CD4-positive, alpha-beta memory T cell (primary cell): Measurements from ENCODE around the gene HPGDS. TPM values are rescaled to one million over a fixed set of nuclear protein-coding genes. Genes with fewer than 3 reads are reported as not detected.

ENCODE experiments used
- CTCF ChIA-PET: fragments of 350-600 bp; sonication (Branson Sonifier 250); formaldehyde crosslinking; loops from one replicate; lab custom pipeline; 2021; ENCODE audit warnings: inconsistent platforms; ENCODE audit not compliant: partially characterized antibody; lab: Charles Lee
- POLR2A ChIA-PET: fragments of 350-600 bp; sonication (Branson Sonifier 250); formaldehyde crosslinking; loops from one replicate; lab custom pipeline; 2021; ENCODE audit not compliant: partially characterized antibody; lab: Charles Lee
- DNase-seq, 5 donors: peaks; one replicate each; pipeline versions ENCODE4 v3.0.0 to v3.0.0-alpha.2; 2020 to 2022; ENCODE audit warnings: mixed read lengths in 1 of 5
- H3K27ac ChIP-seq: one replicate; pipeline ENCODE4 v1.7.0; 2013; ENCODE audit warnings: low read depth, low read length
- H3K27me3 ChIP-seq: 2 replicates; pipeline ENCODE4 v1.7.0; 2013; ENCODE audit warnings: mild to moderate bottlenecking, low read length, moderate library complexity; ENCODE audit not compliant: insufficient read depth
- H3K36me3 ChIP-seq: 2 replicates; pipeline ENCODE4 v1.7.0; 2013; ENCODE audit warnings: mild to moderate bottlenecking, low read length, moderate library complexity; ENCODE audit not compliant: insufficient read depth
- H3K4me1 ChIP-seq: 2 replicates; pipeline ENCODE4 v1.7.0; 2013; ENCODE audit warnings: mild to moderate bottlenecking, low read length, moderate library complexity; ENCODE audit not compliant: insufficient read depth
- H3K4me3 ChIP-seq, 2 donors: one replicate each; pipeline ENCODE4 v1.7.0; 2013; ENCODE audit warnings: low read length in 2 of 2, mild to moderate bottlenecking in 1 of 2
- H3K9me3 ChIP-seq, 2 donors: one replicate each; pipeline ENCODE4 v1.7.0; 2013; ENCODE audit warnings: low read length in 2 of 2, control low read depth in 1 of 2; ENCODE audit not compliant: control insufficient read depth in 1 of 2
- H3K27ac Mint-ChIP-seq, 7 donors: one replicate each; pipeline ENCODE4 v1.8.0; 2020 to 2021; ENCODE audit warnings: mixed read lengths in 7 of 7, mild to moderate bottlenecking in 6 of 7, inconsistent platforms in 3 of 7, moderate library complexity in 3 of 7
- H3K27me3 Mint-ChIP-seq, 2 donors: one replicate each; pipeline ENCODE4 v1.8.0; 2020 to 2021; ENCODE audit warnings: mixed read lengths in 2 of 2
- H3K36me3 Mint-ChIP-seq, 2 donors: one replicate each; pipeline ENCODE4 v1.8.0; 2020 to 2021; ENCODE audit warnings: mixed read lengths in 2 of 2, inconsistent platforms in 1 of 2, mild to moderate bottlenecking in 1 of 2
- H3K4me1 Mint-ChIP-seq, 4 donors: one replicate each; pipeline ENCODE4 v1.8.0; 2020 to 2021; ENCODE audit warnings: mixed read lengths in 4 of 4, mild to moderate bottlenecking in 1 of 4
- H3K4me3 Mint-ChIP-seq, 8 donors: one replicate each; pipeline ENCODE4 v1.8.0; 2020 to 2021; ENCODE audit warnings: mixed read lengths in 8 of 8, mild to moderate bottlenecking in 7 of 8, moderate library complexity in 6 of 8, inconsistent platforms in 3 of 8
- H3K9me3 Mint-ChIP-seq, 8 donors: one replicate each; pipeline ENCODE4 v1.8.0; 2020 to 2021; ENCODE audit warnings: mixed read lengths in 8 of 8, mild to moderate bottlenecking in 5 of 8, inconsistent platforms in 3 of 8, moderate library complexity in 1 of 8
- intact Hi-C: fragments of 100-400 bp; cut with micrococcal nuclease; formaldehyde crosslinking; loops from one replicate; pipeline ENCODE4 v1.15.1; 2023
- polyA plus RNA-seq, 2 donors: library from polyadenylated mRNA; unstranded; fragments of 300-500 nt; fragmentation: Illumina TruSeq; gene quantifications; one replicate each; pipeline ENCODE4 v1.2.3, GENCODE V29; 2021
- total RNA-seq, 2 experiments: library from RNA; stranded (reverse); gene quantifications; one replicate each; pipeline ENCODE4 v1.2.3, GENCODE V29; 2021

The HPGDS gene
- total and polyA plus RNA-seq, 4 experiments from 2014 or later = 0.33 to 0.41 TPM; not detected in 2

DNA sequence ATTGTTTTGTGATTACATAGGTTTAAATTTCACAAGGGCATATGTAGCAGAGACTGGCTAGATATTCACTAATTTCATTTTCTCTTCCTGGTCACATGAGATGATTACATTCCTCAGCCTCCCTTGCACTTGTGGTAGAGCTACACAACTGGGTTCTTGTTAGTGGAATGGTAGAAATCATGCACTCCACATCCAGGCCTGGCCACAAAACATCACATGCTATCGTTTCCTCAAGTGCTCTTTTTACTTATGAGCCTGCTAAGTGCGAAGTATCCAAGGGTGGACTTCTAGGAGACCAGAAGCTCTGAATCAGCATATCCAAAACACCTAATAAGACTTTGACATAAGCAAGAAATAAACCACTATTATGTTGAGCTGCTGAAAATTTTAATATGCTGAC lies 26.4 kb upstream of the HPGDS start:
- Mint-ChIP-seq H3K36me3 (no peaks in the 10 kb centered on the region), H3K4me3 (no peak overlapping the region), H3K4me1 (no peaks in the 10 kb centered on the region), H3K27me3 (peaks cover 5 to 6% of the 10 kb centered on the region in 2 donors), H3K27ac (no peak overlapping the region), H3K9me3 (peaks cover 0 to 10% (median 3%) of the 10 kb centered on the region in 8 donors)
- H3K4me3 ChIP-seq = no peak overlapping the region
- no peaks in the 10 kb centered on the region for H3K27me3 ChIP-seq
- H3K9me3 ChIP-seq = no peaks in the 10 kb centered on the region
- CTCF ChIA-PET = no interaction called here
- intact Hi-C loops = no loop called here
- no peak for DNase-seq
- H3K27ac ChIP-seq = no peak overlapping the region
- H3K4me1 ChIP-seq = no peaks in the 10 kb centered on the region
- no peaks in the 10 kb centered on the region for H3K36me3 ChIP-seq
- POLR2A ChIA-PET = no interaction called here

DNA sequence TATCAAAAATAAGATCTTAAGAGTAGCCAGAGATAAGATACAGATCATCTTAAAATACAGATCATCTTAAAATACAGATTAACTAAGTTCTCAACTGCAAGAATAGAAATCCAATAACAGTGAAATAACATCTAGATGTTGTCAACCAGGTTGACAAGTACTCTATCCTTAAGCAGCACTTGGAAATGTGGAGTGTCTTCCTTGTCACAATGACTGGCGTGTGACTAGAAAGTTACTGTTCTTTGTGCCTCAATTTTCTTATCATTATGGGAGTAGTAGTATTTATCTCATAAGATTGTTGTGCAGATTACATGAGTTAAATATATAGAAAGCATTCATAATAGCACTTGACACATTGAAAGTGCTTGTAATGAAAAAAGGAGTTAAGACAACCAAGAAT lies 25.8 kb upstream of the HPGDS start:
- H3K4me1 Mint-ChIP-seq = no peaks in the 10 kb centered on the region
- no peaks in the 10 kb centered on the region for H3K36me3 Mint-ChIP-seq
- Histone ChIP-seq H3K4me3 (no peak overlapping the region), H3K36me3 (no peaks in the 10 kb centered on the region), H3K9me3 (no peaks in the 10 kb centered on the region), H3K4me1 (no peaks in the 10 kb centered on the region), H3K27ac (no peak overlapping the region), H3K27me3 (no peaks in the 10 kb centered on the region)
- ChIA-PET CTCF (no interaction called here), POLR2A (no interaction called here)
- H3K27ac Mint-ChIP-seq = no peak overlapping the region
- no peak overlapping the region for H3K4me3 Mint-ChIP-seq
- DNase-seq = no peak
- peaks cover 0 to 10% (median 3%) of the 10 kb centered on the region in 8 donors for H3K9me3 Mint-ChIP-seq
- peaks cover 4 to 5% of the 10 kb centered on the region in 2 donors for H3K27me3 Mint-ChIP-seq
- intact Hi-C loops = no loop called here

DNA sequence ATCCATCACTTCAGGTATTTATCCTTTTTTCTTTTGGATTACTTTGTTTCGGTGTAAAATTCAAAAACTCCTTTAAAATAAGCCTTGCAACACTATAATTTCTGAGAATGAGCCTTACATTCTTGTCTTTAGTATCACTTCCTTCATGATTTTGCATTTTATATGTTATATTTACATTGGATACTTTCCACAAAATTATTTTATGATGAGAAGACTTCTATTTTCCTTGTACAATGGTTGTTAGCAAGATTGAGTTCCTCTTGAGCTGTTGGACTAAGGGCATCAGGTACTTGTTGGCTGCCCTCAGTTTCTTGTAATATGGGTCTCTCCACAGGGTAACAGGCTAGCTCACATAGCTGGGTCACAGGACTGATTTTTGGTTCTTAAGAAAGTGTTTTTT lies 22.7 kb upstream of the HPGDS start:
- Histone ChIP-seq H3K4me3 (no peak overlapping the region), H3K9me3 (no peaks in the 10 kb centered on the region), H3K27ac (no peak overlapping the region), H3K27me3 (no peaks in the 10 kb centered on the region), H3K36me3 (no peaks in the 10 kb centered on the region), H3K4me1 (no peaks in the 10 kb centered on the region)
- no peak overlapping the region for H3K4me3 Mint-ChIP-seq
- peaks cover 6 to 7% of the 10 kb centered on the region in 2 donors for H3K27me3 Mint-ChIP-seq
- intact Hi-C loops = no loop called here
- H3K4me1 Mint-ChIP-seq = no peaks in the 10 kb centered on the region
- H3K27ac Mint-ChIP-seq = no peak overlapping the region
- no peaks in the 10 kb centered on the region for H3K36me3 Mint-ChIP-seq
- no peak for DNase-seq
- peaks cover 2 to 10% (median 3%) of the 10 kb centered on the region in 8 donors for H3K9me3 Mint-ChIP-seq
- CTCF ChIA-PET = no interaction called here
- POLR2A ChIA-PET = no interaction called here

DNA sequence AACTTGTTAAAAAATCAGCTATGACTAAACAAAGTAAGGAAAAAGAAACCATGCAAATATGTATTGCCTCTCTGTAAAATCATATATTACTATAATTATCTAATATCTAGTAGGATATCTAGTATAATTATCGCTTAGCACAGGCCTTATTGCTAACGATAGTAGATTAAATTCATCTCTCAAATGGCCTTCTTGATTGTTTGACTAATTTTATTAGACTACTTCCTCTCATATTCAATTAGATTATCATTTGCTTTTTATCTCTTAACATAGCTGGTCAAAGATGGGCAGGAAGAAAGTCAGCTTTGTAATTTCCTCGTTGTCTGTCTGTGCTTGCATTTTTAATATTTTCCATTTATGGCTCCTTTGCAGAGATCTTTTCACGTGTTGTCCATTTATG lies 21.9 kb upstream of the HPGDS start:
- CTCF ChIA-PET = no interaction called here
- H3K4me1 ChIP-seq = no peaks in the 10 kb centered on the region
- H3K27me3 ChIP-seq = no peaks in the 10 kb centered on the region
- H3K27me3 Mint-ChIP-seq = peaks cover 2 to 6% of the 10 kb centered on the region in 2 donors
- H3K27ac ChIP-seq = no peak overlapping the region
- no peaks in the 10 kb centered on the region for H3K36me3 Mint-ChIP-seq
- H3K36me3 ChIP-seq = no peaks in the 10 kb centered on the region
- no peak overlapping the region for H3K27ac Mint-ChIP-seq
- no peak for DNase-seq
- H3K4me3 Mint-ChIP-seq = no peak overlapping the region
- H3K9me3 Mint-ChIP-seq = peaks cover 2 to 10% (median 3%) of the 10 kb centered on the region in 8 donors
- H3K4me1 Mint-ChIP-seq = no peaks in the 10 kb centered on the region
- intact Hi-C loops = no loop called here
- POLR2A ChIA-PET = no interaction called here
- no peak overlapping the region for H3K4me3 ChIP-seq
- no peaks in the 10 kb centered on the region for H3K9me3 ChIP-seq

DNA sequence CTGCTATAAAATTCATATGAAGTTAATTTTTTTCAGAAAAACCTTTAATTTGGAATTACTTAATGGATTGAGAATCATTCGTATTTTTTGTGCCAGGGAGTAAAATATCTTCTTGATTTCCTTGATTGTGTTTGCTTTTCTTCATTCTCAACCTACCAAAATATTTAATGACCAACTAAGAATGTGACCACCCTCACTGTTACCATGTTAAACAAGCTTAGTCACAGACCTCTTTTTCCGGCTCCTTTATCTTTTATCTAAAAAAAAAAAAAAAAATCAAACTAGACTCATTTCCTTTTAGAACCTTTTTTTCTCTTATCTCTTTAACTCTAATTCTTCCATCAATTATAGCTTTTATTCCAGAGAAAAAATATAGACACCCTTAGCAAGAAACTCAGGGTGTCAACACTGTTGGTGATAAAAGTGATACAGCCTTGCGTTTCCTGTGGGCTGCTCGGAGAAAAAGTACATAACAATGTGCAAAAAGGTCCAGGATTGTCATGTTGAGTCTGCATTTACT lies 20.6 kb upstream of the HPGDS start:
- POLR2A ChIA-PET = no interaction called here
- CTCF ChIA-PET = no interaction called here
- Mint-ChIP-seq H3K4me3 (no peak overlapping the region), H3K4me1 (no peaks in the 10 kb centered on the region), H3K27ac (no peak overlapping the region), H3K36me3 (no peaks in the 10 kb centered on the region), H3K9me3 (peaks cover 2 to 10% (median 3%) of the 10 kb centered on the region in 8 donors), H3K27me3 (peaks cover 2 to 6% of the 10 kb centered on the region in 2 donors)
- Histone ChIP-seq H3K27me3 (no peaks in the 10 kb centered on the region), H3K4me3 (no peak overlapping the region), H3K27ac (no peak overlapping the region), H3K36me3 (no peaks in the 10 kb centered on the region), H3K9me3 (no peaks in the 10 kb centered on the region), H3K4me1 (no peaks in the 10 kb centered on the region)
- intact Hi-C loops = no loop called here
- DNase-seq = no peak

DNA sequence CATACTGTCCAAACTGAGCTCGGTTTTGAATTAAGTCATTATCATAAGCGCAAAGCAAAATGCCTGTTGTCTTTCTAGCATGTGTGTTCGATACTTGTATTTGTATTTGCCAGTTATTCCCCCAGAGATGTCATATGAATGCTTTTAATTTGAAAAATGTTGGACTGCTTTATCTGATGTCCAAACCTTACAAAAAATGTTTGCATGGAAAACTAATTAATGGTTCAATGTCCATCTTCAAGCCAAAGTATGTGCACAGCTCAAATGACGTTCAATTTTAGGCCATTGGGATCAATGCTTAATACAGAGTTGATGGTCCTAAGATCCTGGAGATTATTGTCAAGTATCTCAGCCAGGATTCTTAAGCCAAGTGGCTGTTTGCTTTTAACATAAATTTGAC lies 17.2 kb upstream of the HPGDS start:
- H3K4me3 Mint-ChIP-seq = no peak overlapping the region
- Histone ChIP-seq H3K9me3 (no peaks in the 10 kb centered on the region), H3K27ac (no peak overlapping the region), H3K36me3 (no peaks in the 10 kb centered on the region), H3K4me3 (no peak overlapping the region), H3K4me1 (no peaks in the 10 kb centered on the region), H3K27me3 (no peaks in the 10 kb centered on the region)
- H3K4me1 Mint-ChIP-seq = no peaks in the 10 kb centered on the region
- H3K36me3 Mint-ChIP-seq = no peaks in the 10 kb centered on the region
- POLR2A ChIA-PET = no interaction called here
- peaks cover 0 to 2% (median 0%) of the 10 kb centered on the region in 8 donors for H3K9me3 Mint-ChIP-seq
- CTCF ChIA-PET = no interaction called here
- no peak overlapping the region for H3K27ac Mint-ChIP-seq
- H3K27me3 Mint-ChIP-seq = peaks cover 2 to 5% of the 10 kb centered on the region in 2 donors
- DNase-seq = no peak
- intact Hi-C loops = no loop called here

DNA sequence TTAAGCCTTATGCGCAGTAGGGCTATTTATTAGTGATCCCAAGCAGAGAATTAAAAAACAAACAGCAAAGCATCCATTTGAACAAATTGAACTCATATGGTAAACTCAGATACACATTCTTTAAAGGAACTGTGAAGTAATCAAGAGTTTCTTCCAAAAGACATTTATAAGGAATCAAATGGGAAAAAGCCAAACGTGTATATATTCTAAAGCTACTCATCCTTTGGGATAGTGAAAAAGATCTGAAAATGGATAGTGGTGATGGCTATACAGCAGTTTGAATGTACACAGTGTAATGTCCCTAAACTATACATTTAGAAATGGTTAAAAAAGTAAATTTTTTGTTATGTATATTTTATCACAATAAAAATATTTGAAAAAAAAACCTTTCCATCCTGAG lies 16.6 kb upstream of the HPGDS start:
- H3K27me3 Mint-ChIP-seq = peaks cover 2 to 5% of the 10 kb centered on the region in 2 donors
- DNase-seq = no peak
- H3K27ac Mint-ChIP-seq = no peak overlapping the region
- intact Hi-C loops = no loop called here
- H3K27ac ChIP-seq = no peak overlapping the region
- no peaks in the 10 kb centered on the region for H3K4me1 Mint-ChIP-seq
- ChIA-PET POLR2A (no interaction called here), CTCF (interaction anchor here (0.6 kb wide), 1 partner anchor 19 kb away, joined by 4 read pairs; no protein-coding TSS in a partner anchor)
- no peaks in the 10 kb centered on the region for H3K9me3 ChIP-seq
- no peaks in the 10 kb centered on the region for H3K27me3 ChIP-seq
- peaks cover 0 to 2% (median 0%) of the 10 kb centered on the region in 8 donors for H3K9me3 Mint-ChIP-seq
- no peaks in the 10 kb centered on the region for H3K36me3 ChIP-seq
- H3K4me3 Mint-ChIP-seq = no peak overlapping the region
- H3K36me3 Mint-ChIP-seq = no peaks in the 10 kb centered on the region
- H3K4me1 ChIP-seq = no peaks in the 10 kb centered on the region
- no peak overlapping the region for H3K4me3 ChIP-seq
